Mammary microvascular endothelial cell (primary cell): ENCODE results near the gene GPRASP2. TPM values are rescaled to one million over a fixed set of nuclear protein-coding genes. Genes with fewer than 3 reads are reported as not detected.

ENCODE experiments used
- total RNA-seq: library from RNA; depleted of rRNA; stranded (reverse); fragments of >200 nt; gene quantifications from 2 replicates; pipeline ENCODE4 v1.2.3, GENCODE V29; 2015

GPRASP2 gene
- total RNA-seq: 15.3 and 17.5 TPM in 2 replicates

DNA sequence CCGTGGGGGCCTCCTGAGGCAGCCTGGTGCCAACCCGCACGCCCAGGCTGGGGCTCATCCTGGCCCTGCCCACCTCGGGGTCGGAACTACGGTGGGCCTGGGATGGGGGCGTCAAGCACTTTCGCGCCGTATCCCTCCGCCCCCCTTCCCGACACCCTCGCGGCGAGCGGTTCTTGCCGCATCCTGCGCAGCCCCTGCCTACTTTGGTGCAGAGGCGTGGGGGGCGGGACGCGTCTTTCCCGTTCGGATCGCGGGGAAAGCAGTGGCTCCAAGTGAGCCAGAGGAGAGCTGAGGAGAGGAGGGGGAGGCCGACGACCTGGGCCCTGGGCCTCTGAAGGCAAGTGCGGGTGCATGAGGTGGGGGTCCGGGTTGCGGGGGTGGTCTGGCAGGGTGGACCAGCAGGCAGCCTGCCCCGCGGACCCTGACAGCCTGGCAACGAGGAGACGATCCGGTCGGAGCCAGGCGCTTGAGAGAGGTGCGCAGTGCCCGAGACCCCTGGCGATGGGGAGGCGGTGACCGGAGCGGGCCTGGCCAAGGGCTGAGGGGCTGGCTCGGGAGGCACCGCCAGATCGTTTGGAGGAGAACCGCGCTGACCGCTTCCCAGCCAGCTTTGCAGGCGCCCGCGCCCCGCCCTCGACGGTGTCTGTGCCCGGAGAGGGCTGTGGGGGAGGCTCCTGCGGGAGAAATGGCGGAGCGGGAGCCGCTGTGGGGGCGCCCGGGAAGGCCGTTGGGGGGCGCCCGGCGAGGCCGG lies at the start of gene GPRASP2:
Gene GPRASP2, plus strand, starts transcription at position 233 of the 751 bp plus-strand sequence. CDS start 2,422 bp downstream, outside the sequence.

DNA sequence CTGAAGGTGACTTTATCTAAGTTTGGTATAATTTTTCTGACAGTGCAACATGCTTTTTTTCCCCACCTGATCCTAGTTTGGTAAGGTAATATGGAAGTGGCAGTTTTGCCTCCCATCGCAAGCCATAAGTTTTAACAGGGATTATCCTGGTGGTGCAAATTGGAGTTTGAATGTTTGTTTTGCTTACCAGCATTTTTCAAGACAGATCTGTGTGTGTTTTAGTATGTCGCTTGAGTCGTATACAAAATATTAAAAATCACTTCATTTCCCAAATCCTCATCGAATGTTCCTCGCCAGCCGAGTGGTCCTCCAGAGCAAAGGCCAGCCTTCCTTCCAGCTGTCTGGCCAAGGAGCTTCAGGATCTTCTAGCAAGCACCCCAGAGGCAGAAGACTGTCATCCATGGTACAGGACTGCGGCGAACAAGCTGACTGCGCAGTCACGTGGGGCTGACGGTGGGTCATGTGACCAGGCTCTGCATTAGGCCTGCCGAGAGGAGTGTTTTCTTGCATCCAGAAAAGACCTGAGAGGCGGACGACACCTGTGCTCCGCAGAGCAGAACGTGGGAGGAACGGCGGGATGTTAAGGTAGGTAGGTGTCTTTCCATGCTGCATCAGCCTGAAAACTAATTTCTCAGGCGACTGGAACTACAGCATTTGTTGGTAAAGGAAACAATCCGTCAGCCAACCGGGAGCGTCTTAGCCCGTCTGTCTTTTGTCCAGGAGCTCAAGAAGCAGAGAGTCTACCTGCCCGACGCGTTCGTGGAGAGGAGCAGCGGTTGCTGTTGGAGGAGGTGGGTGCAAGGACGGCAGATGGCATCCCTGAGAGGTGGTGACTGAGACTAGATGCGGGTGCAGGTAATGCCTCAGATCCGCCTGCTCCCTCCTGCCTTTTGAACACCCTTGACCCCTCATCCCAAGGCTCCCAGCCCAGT lies 8.3 kb downstream of the GPRASP2 start, which contains the start of gene GPRASP3:
Gene GPRASP3, plus strand, starts transcription at position 507 of the 932 bp plus-strand sequence. CDS start 28,253 bp downstream, outside the sequence.

Other genes with a start within 250 kb of the GPRASP2 start
- not detected in 2 replicates for gene TCP11X2, start 240.6 kb upstream of the GPRASP2 start, total RNA-seq
- 7.7 and 8.9 TPM in 2 replicates for gene TMSB15A, start 195.7 kb upstream of the GPRASP2 start, total RNA-seq
- 14.1 and 16.1 TPM in 2 replicates for gene ARMCX5, start 112.9 kb upstream of the GPRASP2 start, total RNA-seq
- 0.13 and 0.20 TPM in 2 replicates for gene GPRASP1, start 61.0 kb upstream of the GPRASP2 start, total RNA-seq
- gene GPRASP3, start 8.3 kb downstream of the GPRASP2 start, total RNA-seq: 3.0 and 4.0 TPM in 2 replicates
- not detected in 2 replicates for gene RAB40AL, start 224.8 kb downstream of the GPRASP2 start, total RNA-seq